Colonic mucosa (tissue), 4 donors: ENCODE results near the gene RNF19B. TPM values are rescaled to one million over a fixed set of nuclear protein-coding genes. Genes with fewer than 3 reads are reported as not detected.

Experiments
- DNase-seq: peaks from one replicate; pipeline ENCODE4 v3.0.0-alpha.2; 2020
- H3K27ac ChIP-seq: fragments of 200-600 bp; one replicate; pipeline ENCODE4 v1.8.0; 2021
- H3K27me3 ChIP-seq: fragments of 200-600 bp; one replicate; pipeline ENCODE4 v1.8.0; 2021
- H3K36me3 ChIP-seq: fragments of 200-600 bp; one replicate; pipeline ENCODE4 v1.8.0; 2021
- H3K4me1 ChIP-seq: fragments of 200-600 bp; one replicate; pipeline ENCODE4 v1.8.0; 2021; ENCODE audit warnings: mild to moderate bottlenecking
- H3K4me3 ChIP-seq: fragments of 200-600 bp; one replicate; pipeline ENCODE4 v1.8.0; 2021
- H3K9ac ChIP-seq, 2 donors: one replicate each; pipeline ENCODE4 v1.7.0; 2013; ENCODE audit warnings: control low read depth in 2 of 2, low read depth in 2 of 2, low read length in 2 of 2
- H3K9me3 ChIP-seq: fragments of 200-600 bp; one replicate; pipeline ENCODE4 v1.8.0; 2021
- CTCF ChIP-seq: fragments of 200-600 bp; IDR thresholded peaks from one replicate; pipeline ENCODE4 v1.8.0; 2022; ENCODE audit warnings: antibody characterized with exemption, mild to moderate bottlenecking
- intact Hi-C: fragments of 100-400 bp; cut with DNase I; formaldehyde crosslinking; loops from one replicate; pipeline ENCODE4 v1.14.1; 2022
- total RNA-seq, 2 donors: library from RNA; stranded (reverse); fragmentation: NEBNext Ultra II Directional in 1 of 2; extraction: Animal tissue kit (Norgen Biotek cat#: 25700) in 1 of 2; gene quantifications; one replicate each; pipeline ENCODE4 v1.2.1, GENCODE V29; 2021
- donor health status: healthy.
- donor health status: DM: no; HTN: no; CAD: no.
- donor health status: DM: no; HTN: no; CAD: no.

The RNF19B gene
- total RNA-seq, 2 donors from 2014 or later, result 44.4 to 106 TPM

DNA sequence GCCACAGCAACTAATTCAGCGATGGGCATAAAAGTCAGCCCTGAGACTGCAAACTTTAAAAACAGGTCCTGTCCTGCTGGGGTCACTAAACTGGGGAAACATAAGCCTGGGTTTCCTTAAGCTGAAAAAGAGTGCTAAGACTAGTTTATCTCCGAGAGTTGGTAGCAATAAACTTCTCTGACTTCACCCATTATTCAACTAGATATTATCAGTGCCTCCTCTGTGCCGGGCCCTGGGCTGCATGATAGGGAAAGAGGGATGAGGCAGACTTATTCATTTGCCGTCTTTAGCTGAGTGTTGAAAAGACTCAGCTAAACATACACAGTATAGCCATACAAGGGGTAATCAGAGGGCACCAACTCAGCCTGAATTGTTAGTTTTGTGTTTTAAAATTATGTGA lies 39.0 kb upstream of the RNF19B start:
- no peaks in the 10 kb centered on the region for H3K4me1 ChIP-seq
- H3K9ac ChIP-seq, result no peak overlapping the region
- no peaks in the 10 kb centered on the region for H3K27me3 ChIP-seq
- no peaks in the 10 kb centered on the region for H3K9me3 ChIP-seq
- no peak overlapping the region for H3K27ac ChIP-seq
- no peak for DNase-seq
- no peak for TF ChIP-seq CTCF
- intact Hi-C loops, result no loop called here
- no peaks in the 10 kb centered on the region for H3K36me3 ChIP-seq
- H3K4me3 ChIP-seq, result no peak overlapping the region

DNA sequence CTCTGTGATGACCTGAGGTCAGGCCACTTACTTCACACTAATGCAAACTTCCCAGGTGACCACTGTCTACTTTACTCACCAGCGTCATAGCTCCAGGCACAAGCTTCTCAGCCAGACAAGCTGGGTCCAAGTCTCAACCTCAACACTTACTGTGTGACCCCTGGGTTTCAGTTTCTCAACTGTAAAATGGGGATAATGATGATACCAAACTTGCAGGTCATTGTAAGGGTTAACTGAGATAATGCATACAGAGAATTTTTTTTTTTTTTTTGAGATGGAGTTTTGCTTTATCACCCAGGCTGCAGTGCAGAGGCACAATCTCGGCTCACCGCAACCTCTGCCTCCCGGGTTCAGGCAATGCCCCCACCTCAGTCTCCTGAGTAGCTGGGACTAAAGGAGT lies 37.4 kb upstream of the RNF19B start:
- Histone ChIP-seq H3K9me3 (no peaks in the 10 kb centered on the region), H3K36me3 (no peaks in the 10 kb centered on the region), H3K4me1 (no peaks in the 10 kb centered on the region), H3K4me3 (no peak overlapping the region), H3K27ac (no peak overlapping the region), H3K27me3 (no peaks in the 10 kb centered on the region), H3K9ac (no peak overlapping the region)
- DNase-seq, result no peak
- intact Hi-C loops, result no loop called here
- TF ChIP-seq CTCF, result no peak

DNA sequence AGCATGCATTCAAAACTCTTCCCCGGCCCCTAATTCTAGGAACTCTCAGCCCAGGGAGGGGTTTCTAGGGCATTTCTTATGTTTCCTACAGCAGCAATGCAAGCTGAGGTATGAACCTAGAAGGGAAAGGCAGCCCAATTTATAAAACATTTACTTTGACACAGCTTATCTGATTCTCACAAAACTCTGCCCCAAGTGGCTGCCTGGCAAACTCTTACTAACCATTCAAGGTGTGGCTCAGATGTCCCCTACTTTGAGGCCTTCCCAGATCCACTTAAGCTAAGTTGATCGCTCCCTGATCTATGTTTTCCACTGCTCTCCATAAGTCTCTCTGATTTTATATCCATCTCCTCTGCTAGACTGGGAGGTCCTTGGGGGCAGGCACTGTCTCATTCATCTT lies 36.7 kb upstream of the RNF19B start:
- no peaks in the 10 kb centered on the region for H3K27me3 ChIP-seq
- H3K27ac ChIP-seq, result no peak overlapping the region
- H3K9ac ChIP-seq, result no peak overlapping the region
- no peak for TF ChIP-seq CTCF
- no peak overlapping the region for H3K4me3 ChIP-seq
- no peaks in the 10 kb centered on the region for H3K36me3 ChIP-seq
- H3K4me1 ChIP-seq, result no peaks in the 10 kb centered on the region
- no peak for DNase-seq
- H3K9me3 ChIP-seq, result no peaks in the 10 kb centered on the region
- intact Hi-C loops, result no loop called here

DNA sequence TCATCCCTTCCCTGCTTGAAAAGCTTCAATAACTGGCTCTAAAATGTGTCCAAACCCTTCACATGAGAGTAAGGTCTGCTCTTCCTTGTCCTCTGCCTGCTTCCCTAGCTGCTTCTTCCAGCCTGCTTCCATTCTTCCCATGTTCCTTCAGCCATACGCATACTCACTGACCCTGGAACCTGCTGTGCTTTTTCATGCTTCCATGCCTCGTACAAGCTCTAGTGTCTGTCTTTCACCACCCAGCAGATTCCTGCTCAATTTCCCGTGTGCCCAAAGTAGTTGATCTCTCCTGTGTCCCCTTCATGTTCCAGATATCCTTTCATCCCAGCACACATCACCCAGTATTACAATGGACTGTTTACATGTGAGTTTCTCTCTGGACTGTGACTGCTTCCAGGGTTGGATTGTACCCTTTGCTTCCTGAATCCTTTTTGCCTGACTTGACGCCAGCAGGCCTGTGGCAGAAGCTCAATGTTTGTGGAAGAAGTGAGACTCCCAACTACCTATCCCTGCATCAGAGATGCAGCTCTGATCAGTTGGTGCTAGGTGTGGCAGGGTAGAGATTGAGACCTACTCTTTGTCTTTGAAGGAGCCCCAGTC lies 35.9 kb upstream of the RNF19B start:
- Histone ChIP-seq H3K4me1 (no peaks in the 10 kb centered on the region), H3K27ac (no peak overlapping the region), H3K9me3 (no peaks in the 10 kb centered on the region), H3K36me3 (no peaks in the 10 kb centered on the region), H3K9ac (no peak overlapping the region), H3K27me3 (no peaks in the 10 kb centered on the region), H3K4me3 (no peak overlapping the region)
- DNase-seq, result no peak
- no peak for TF ChIP-seq CTCF
- intact Hi-C loops, result no loop called here

DNA sequence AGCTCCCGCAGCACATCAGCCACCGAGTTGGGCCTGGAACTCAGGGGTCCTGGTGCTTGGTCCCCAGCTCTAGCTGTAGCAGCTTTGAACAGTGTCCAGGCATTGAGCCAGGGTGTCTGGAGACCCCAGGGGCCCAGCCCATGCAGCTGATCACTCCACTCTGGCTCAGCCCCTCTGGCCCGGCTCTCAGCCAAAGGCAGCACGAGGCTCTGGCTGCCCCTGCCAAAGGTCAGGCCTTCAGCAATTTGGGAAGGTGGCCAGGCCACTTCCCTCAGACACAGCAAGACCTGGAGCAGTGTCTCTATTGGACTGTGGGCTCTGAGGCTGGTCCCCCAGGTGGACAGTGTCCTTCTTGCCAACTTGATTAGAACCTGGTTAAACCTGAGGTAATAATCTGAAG lies 34.4 kb upstream of the RNF19B start:
- intact Hi-C loops, result no loop called here
- Histone ChIP-seq H3K27me3 (no peaks in the 10 kb centered on the region), H3K36me3 (no peaks in the 10 kb centered on the region), H3K9ac (no peak overlapping the region), H3K4me3 (no peak overlapping the region), H3K27ac (no peak overlapping the region), H3K9me3 (no peaks in the 10 kb centered on the region), H3K4me1 (no peaks in the 10 kb centered on the region)
- no peak for DNase-seq
- TF ChIP-seq CTCF, result no peak
